GM19238 (cell line): ENCODE results near the gene GRID1.

Experiments used
- DNase-seq: peaks from one replicate; pipeline ENCODE4 v3.0.0; 2011; ENCODE audit warnings: low spot score; ENCODE audit not compliant: insufficient read length

The GRID1 gene

GRCh38 chr10:86149257-86149656, 217.3 kb downstream of the GRID1 start:
- DNase-seq = no peak

GRCh38 chr10:86148117-86148516, 218.5 kb downstream of the GRID1 start:
- no peak for DNase-seq

- DNase-seq = no peak
Observed at GRCh38 chr10:86144301-86144700, 222.3 kb downstream of the GRID1 start.

GRCh38 chr10:86141896-86142295, 224.7 kb downstream of the GRID1 start:
- DNase-seq = no peak

GRCh38 chr10:86139066-86139657, 227.4 kb downstream of the GRID1 start:
- DNase-seq = no peak

GRCh38 chr10:86138551-86139065, 228.0 kb downstream of the GRID1 start:
- no peak for DNase-seq

GRCh38 chr10:86137561-86137960, 229.0 kb downstream of the GRID1 start:
- DNase-seq = no peak

GRCh38 chr10:86136934-86137333, 229.7 kb downstream of the GRID1 start:
- no peak for DNase-seq

GRCh38 chr10:86135191-86135590, 231.4 kb downstream of the GRID1 start:
- no peak for DNase-seq

- no peak for DNase-seq
Observed at GRCh38 chr10:86130737-86131475, 235.7 kb downstream of the GRID1 start.

- no peak for DNase-seq
Observed at GRCh38 chr10:86130041-86130440, 236.6 kb downstream of the GRID1 start.

GRCh38 chr10:86128360-86128759, 238.2 kb downstream of the GRID1 start:
- no peak for DNase-seq

GRCh38 chr10:86127274-86127819, 239.2 kb downstream of the GRID1 start:
- no peak for DNase-seq

- DNase-seq = no peak
Observed at GRCh38 chr10:86124734-86125133, 241.9 kb downstream of the GRID1 start.

GRCh38 chr10:86123715-86124114, 242.9 kb downstream of the GRID1 start:
- DNase-seq = no peak

- no peak for DNase-seq
Observed at GRCh38 chr10:86123304-86123703, 243.3 kb downstream of the GRID1 start.

GRCh38 chr10:86122646-86123045, 243.9 kb downstream of the GRID1 start:
- DNase-seq = no peak

- no peak for DNase-seq
Observed at GRCh38 chr10:86121200-86121599, 245.4 kb downstream of the GRID1 start.

- DNase-seq = no peak
Observed at GRCh38 chr10:86117051-86117450, 249.5 kb downstream of the GRID1 start.

GRCh38 chr10:86113983-86114382, 252.6 kb downstream of the GRID1 start:
- no peak for DNase-seq

- DNase-seq = no peak
Observed at GRCh38 chr10:86113501-86113900, 253.1 kb downstream of the GRID1 start.

GRCh38 chr10:86113044-86113443, 253.6 kb downstream of the GRID1 start:
- no peak for DNase-seq
